Testis (tissue), 3 donors: ENCODE data around the gene CFAP20DC. TPM values are rescaled to one million over a fixed set of nuclear protein-coding genes. Genes with fewer than 3 reads are reported as not detected.
"Not testable (repeated sequence)": the region's sequence is repeated elsewhere in the genome, so short reads cannot be mapped to it uniquely, and the experiment has no call there.

ENCODE experiments used
- DNase-seq: peaks from one replicate; pipeline ENCODE4 v3.0.0-alpha.2; 2019
- H3K27ac ChIP-seq, 2 donors: fragments of 200-600 bp; sonication (generic); one replicate each; pipeline ENCODE4 v1.5.1; 2019
- H3K27me3 ChIP-seq: fragments of 200-600 bp; sonication (generic); one replicate; pipeline ENCODE4 v1.5.1; 2019
- H3K36me3 ChIP-seq: fragments of 200-600 bp; sonication (generic); one replicate; pipeline ENCODE4 v1.5.1; 2017; ENCODE audit warnings: low read depth; ENCODE audit errors: missing control alignments
- H3K4me1 ChIP-seq: fragments of 200-600 bp; sonication (generic); one replicate; pipeline ENCODE4 v1.5.1; 2019
- H3K4me3 ChIP-seq, 2 donors: fragments of 200-600 bp; sonication (generic); one replicate each; pipeline ENCODE4 v1.5.1; 2017 to 2019
- H3K9me3 ChIP-seq: fragments of 200-600 bp; sonication (generic); one replicate; pipeline ENCODE4 v1.5.1; 2017
- POLR2A ChIP-seq: fragments of 450-650 bp; IDR thresholded peaks from one replicate; pipeline ENCODE4 v1.6.1; 2017; ENCODE audit warnings: antibody characterized with exemption, mild to moderate bottlenecking, moderate library complexity
- WGBS, 2 donors: methylation state at CpG; one replicate each; pipeline ENCODE4 v1.1.5; 2018; 5-methylcytosine and 5-hydroxymethylcytosine counted together
- intact Hi-C: fragments of 100-400 bp; cut with DNase I; formaldehyde crosslinking; loops from one replicate; pipeline ENCODE4 v1.15.1; 2023; ENCODE audit warnings: low total_unique reads
- polyA plus RNA-seq: library from polyadenylated mRNA; stranded (reverse); fragments of 350-450 nt; fragmentation: Illumina TruSeq; extraction: RNeasy Lipid Tissue Mini Kit (QIAGEN cat#74804); gene quantifications from one replicate; pipeline ENCODE4 v1.2.3, GENCODE V29; 2014; ENCODE audit warnings: low read depth, low replicate concordance; ENCODE audit not compliant: insufficient read depth
- total RNA-seq, 2 donors: library from RNA; depleted of rRNA; stranded (reverse); fragments of >200 nt; gene quantifications; one replicate each; pipeline ENCODE4 v1.2.3, GENCODE V29; 2016
- TF ChIP-seq, protein P1 (sequence below), 3 experiments: fragments of 450-650 bp in 2 of 3; fragments of 200-600 bp in 1 of 3; sonication (generic) in 1 of 3; IDR thresholded peaks; one replicate each; pipeline ENCODE4 v1.5.1; 2016 to 2019; ENCODE audit warnings: antibody characterized with exemption in 3 of 3, mild to moderate bottlenecking in 2 of 3, moderate library complexity in 1 of 3

The CFAP20DC gene
- total and polyA plus RNA-seq, 3 donors from 2014 or later = 24.5 to 62.8 (median 42.0) TPM

- Histone ChIP-seq H3K36me3 (no peaks in the 10 kb centered on the region), H3K4me1 (peaks cover 6% of the 10 kb centered on the region), H3K9me3 (no peaks in the 10 kb centered on the region), H3K27me3 (no peaks in the 10 kb centered on the region), H3K4me3 (no peak overlapping the region), H3K27ac (no peak overlapping the region)
- intact Hi-C loops = no loop called here
- TF ChIP-seq, protein P1, sequence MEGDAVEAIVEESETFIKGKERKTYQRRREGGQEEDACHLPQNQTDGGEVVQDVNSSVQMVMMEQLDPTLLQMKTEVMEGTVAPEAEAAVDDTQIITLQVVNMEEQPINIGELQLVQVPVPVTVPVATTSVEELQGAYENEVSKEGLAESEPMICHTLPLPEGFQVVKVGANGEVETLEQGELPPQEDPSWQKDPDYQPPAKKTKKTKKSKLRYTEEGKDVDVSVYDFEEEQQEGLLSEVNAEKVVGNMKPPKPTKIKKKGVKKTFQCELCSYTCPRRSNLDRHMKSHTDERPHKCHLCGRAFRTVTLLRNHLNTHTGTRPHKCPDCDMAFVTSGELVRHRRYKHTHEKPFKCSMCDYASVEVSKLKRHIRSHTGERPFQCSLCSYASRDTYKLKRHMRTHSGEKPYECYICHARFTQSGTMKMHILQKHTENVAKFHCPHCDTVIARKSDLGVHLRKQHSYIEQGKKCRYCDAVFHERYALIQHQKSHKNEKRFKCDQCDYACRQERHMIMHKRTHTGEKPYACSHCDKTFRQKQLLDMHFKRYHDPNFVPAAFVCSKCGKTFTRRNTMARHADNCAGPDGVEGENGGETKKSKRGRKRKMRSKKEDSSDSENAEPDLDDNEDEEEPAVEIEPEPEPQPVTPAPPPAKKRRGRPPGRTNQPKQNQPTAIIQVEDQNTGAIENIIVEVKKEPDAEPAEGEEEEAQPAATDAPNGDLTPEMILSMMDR (IDR thresholded peaks at IDR 0.05) = no peak
- TF ChIP-seq POLR2A = no peak
- no peak for DNase-seq
- WGBS, 2 donors = 39 to 69% methylated on average over 2 of the region's 2 CpGs
Measured at GRCh38 chr3:58719684-58720083, 330.1 kb downstream of the CFAP20DC start.

- H3K36me3 ChIP-seq = no peaks in the 10 kb centered on the region
- TF ChIP-seq, protein P1 (IDR thresholded peaks at IDR 0.05) = no peak
- TF ChIP-seq POLR2A = no peak
- no peaks in the 10 kb centered on the region for H3K4me1 ChIP-seq
- H3K27ac ChIP-seq = no peak overlapping the region
- H3K27me3 ChIP-seq = no peaks in the 10 kb centered on the region
- intact Hi-C loops = no loop called here
- H3K4me3 ChIP-seq = no peak overlapping the region
- DNase-seq = no peak
- no peaks in the 10 kb centered on the region for H3K9me3 ChIP-seq
- WGBS, 2 donors = 94 to 96% methylated on average over 3 of the region's 3 CpGs
Measured at GRCh38 chr3:58713715-58714401, 336.0 kb downstream of the CFAP20DC start.

DNA sequence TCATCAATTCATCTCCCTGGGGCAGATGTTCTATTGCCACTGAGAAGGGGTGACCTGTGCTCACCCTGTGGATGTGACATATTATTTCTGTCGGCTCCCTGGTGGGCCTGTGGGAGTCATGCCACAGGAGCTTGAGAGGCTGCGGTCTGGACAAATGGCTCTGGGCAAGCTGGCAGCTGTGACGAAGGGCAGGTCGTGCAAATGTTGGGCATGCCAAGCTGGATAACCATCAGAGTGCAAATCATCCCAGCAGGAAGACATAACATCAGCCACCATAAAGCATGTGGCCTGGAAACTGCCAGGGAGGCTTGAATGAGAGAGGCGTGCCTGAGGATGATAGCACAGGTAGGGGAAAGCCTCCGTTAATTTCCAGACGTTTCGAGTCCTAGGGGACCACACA, 338.0 kb downstream of the CFAP20DC start:
- WGBS, 2 donors = 69 to 76% methylated on average over 8 of the region's 8 CpGs
- no peak for DNase-seq
- Histone ChIP-seq H3K9me3 (no peaks in the 10 kb centered on the region), H3K27me3 (no peaks in the 10 kb centered on the region), H3K27ac (no peak overlapping the region), H3K36me3 (no peaks in the 10 kb centered on the region), H3K4me3 (no peak overlapping the region), H3K4me1 (no peaks in the 10 kb centered on the region)
- TF ChIP-seq POLR2A = no peak
- TF ChIP-seq, protein P1 (IDR thresholded peaks at IDR 0.05) = no peak
- intact Hi-C loops = no loop called here

- intact Hi-C loops = not testable (repeated sequence)
Measured at GRCh38 chr3:58708983-58709382, 340.8 kb downstream of the CFAP20DC start.

GRCh38 chr3:58708116-58708791, 341.6 kb downstream of the CFAP20DC start:
- Histone ChIP-seq H3K36me3 (no peaks in the 10 kb centered on the region), H3K4me1 (no peaks in the 10 kb centered on the region), H3K4me3 (no peak overlapping the region), H3K27me3 (no peaks in the 10 kb centered on the region), H3K27ac (no peak overlapping the region), H3K9me3 (no peaks in the 10 kb centered on the region)
- TF ChIP-seq POLR2A = no peak
- TF ChIP-seq, protein P1 (IDR thresholded peaks at IDR 0.05) = no peak
- DNase-seq = no peak
- WGBS, 2 donors = 79 to 80% methylated on average over 3 of the region's 3 CpGs
- intact Hi-C loops = no loop called here

More at GRCh38 chr3:58708983-58709382, 340.8 kb downstream of the CFAP20DC start:
- not testable (repeated sequence) for H3K27ac ChIP-seq, H3K4me1 ChIP-seq, H3K4me3 ChIP-seq, H3K36me3 ChIP-seq, DNase-seq, H3K9me3 ChIP-seq, H3K27me3 ChIP-seq
- 74 to 83% methylated on average over 2 to 3 of the region's 3 CpGs for WGBS, 2 donors
